WTC11 (cell line): ENCODE measurements around the gene CHAMP1. TPM values are rescaled to one million over a fixed set of nuclear protein-coding genes. Genes with fewer than 3 reads are reported as not detected.

Source experiments
- ARID4B ChIP-seq: sonication (generic); formaldehyde crosslinking; IDR thresholded peaks from 2 replicates; pipeline ENCODE4 v1.8.0; 2023; ENCODE audit warnings: missing genetic modification reagents, mild to moderate bottlenecking, borderline replicate concordance
- ATF1 ChIP-seq: sonication (generic); formaldehyde crosslinking; IDR thresholded peaks from 2 replicates; pipeline ENCODE4 v1.8.1; 2023; ENCODE audit warnings: mild to moderate bottlenecking, moderate library complexity, missing genetic modification reagents
- ATF3 ChIP-seq: sonication (generic); formaldehyde crosslinking; conservative IDR thresholded peaks from 2 replicates; pipeline ENCODE4 v1.8.1; 2022; ENCODE audit warnings: mild to moderate bottlenecking, missing genetic modification reagents
- ATF6 ChIP-seq: sonication (generic); formaldehyde crosslinking; IDR thresholded peaks from 2 replicates; pipeline ENCODE4 v1.8.1; 2023; ENCODE audit warnings: mild to moderate bottlenecking, missing genetic modification reagents
- CBFB ChIP-seq: sonication (generic); formaldehyde crosslinking; IDR thresholded peaks from 2 replicates; pipeline ENCODE4 v1.8.1; 2022; ENCODE audit warnings: mild to moderate bottlenecking, low read depth, missing genetic modification reagents
- ELF4 ChIP-seq: sonication (generic); formaldehyde crosslinking; IDR thresholded peaks from 2 replicates; pipeline ENCODE4 v1.8.1; 2022; ENCODE audit warnings: low read depth, mild to moderate bottlenecking, moderate library complexity, missing genetic modification reagents
- EMX1 ChIP-seq: fragments of 250-450 bp; sonication (Bioruptor Pico); IDR thresholded peaks from 2 replicates; pipeline ENCODE4 v1.8.0; 2021; ENCODE audit warnings: mild to moderate bottlenecking
- FOXP4 ChIP-seq: sonication (generic); formaldehyde crosslinking; IDR thresholded peaks from 2 replicates; pipeline ENCODE4 v1.8.0; 2022; ENCODE audit warnings: mild to moderate bottlenecking, missing genetic modification reagents
- JUN ChIP-seq: sonication (generic); formaldehyde crosslinking; IDR thresholded peaks from 2 replicates; pipeline ENCODE4 v1.8.0; 2023; ENCODE audit warnings: mild to moderate bottlenecking, missing genetic modification reagents
- KAT7 ChIP-seq: sonication (generic); formaldehyde crosslinking; IDR thresholded peaks from 2 replicates; pipeline ENCODE4 v1.8.1; 2023; ENCODE audit warnings: missing genetic modification reagents, mild to moderate bottlenecking, borderline replicate concordance
- NFATC4 ChIP-seq: fragments of 250-450 bp; sonication (Bioruptor Pico); IDR thresholded peaks from 2 replicates; pipeline ENCODE4 v1.9.0; 2021; ENCODE audit warnings: mild to moderate bottlenecking
- NR2C2 ChIP-seq: sonication (generic); formaldehyde crosslinking; IDR thresholded peaks from 2 replicates; pipeline ENCODE4 v1.8.0; 2022; ENCODE audit warnings: mild to moderate bottlenecking, missing genetic modification reagents
- OVOL2 ChIP-seq: fragments of 250-450 bp; sonication (Bioruptor Pico); IDR thresholded peaks from 2 replicates; pipeline ENCODE4 v1.9.0; 2021; ENCODE audit warnings: mild to moderate bottlenecking, borderline replicate concordance
- SOX15 ChIP-seq: fragments of 250-450 bp; sonication (Bioruptor Pico); IDR thresholded peaks from 2 replicates; pipeline ENCODE4 v1.9.0; 2021; ENCODE audit warnings: mild to moderate bottlenecking
- SP1 ChIP-seq: sonication (generic); formaldehyde crosslinking; conservative IDR thresholded peaks from 2 replicates; pipeline ENCODE4 v1.8.1; 2022; ENCODE audit warnings: missing genetic modification reagents
- USF1 ChIP-seq: sonication (generic); formaldehyde crosslinking; IDR thresholded peaks from 2 replicates; pipeline ENCODE4 v1.8.0; 2022; ENCODE audit warnings: mild to moderate bottlenecking, missing genetic modification reagents
- ZNF263 ChIP-seq: sonication (generic); formaldehyde crosslinking; IDR thresholded peaks from 2 replicates; pipeline ENCODE4 v1.8.1; 2022; ENCODE audit warnings: low read depth, mild to moderate bottlenecking, moderate library complexity, missing genetic modification reagents
- ZNF423 ChIP-seq: fragments of 250-450 bp; sonication (Bioruptor Pico); IDR thresholded peaks from 2 replicates; pipeline ENCODE4 v2.1.2; 2022; ENCODE audit warnings: mild to moderate bottlenecking, moderate library complexity
- total RNA-seq: library from RNA; stranded (reverse); gene quantifications from 3 replicates; pipeline ENCODE4 v1.2.3, GENCODE V29; 2021
- TF ChIP-seq, protein P1 (sequence below): sonication (generic); formaldehyde crosslinking; IDR thresholded peaks from 2 replicates; pipeline ENCODE4 v1.8.1; 2023; ENCODE audit warnings: mild to moderate bottlenecking, missing genetic modification reagents, moderate library complexity
- TF ChIP-seq, protein P2 (sequence below): sonication (generic); formaldehyde crosslinking; IDR thresholded peaks from 2 replicates; pipeline ENCODE4 v1.8.1; 2022; ENCODE audit warnings: mild to moderate bottlenecking, missing genetic modification reagents, moderate library complexity, borderline replicate concordance
- TF ChIP-seq, protein P3 (sequence below): fragments of 250-450 bp; sonication (Bioruptor Pico); IDR thresholded peaks from 2 replicates; pipeline ENCODE4 v1.9.0; 2021; ENCODE audit warnings: moderate library complexity, mild to moderate bottlenecking, inconsistent platforms, borderline replicate concordance
- TF ChIP-seq, protein P4 (sequence below): sonication (generic); formaldehyde crosslinking; IDR thresholded peaks from 2 replicates; pipeline ENCODE4 v1.8.1; 2022; ENCODE audit warnings: mild to moderate bottlenecking, moderate library complexity, missing genetic modification reagents
- TF ChIP-seq, protein P5 (sequence below): sonication (generic); formaldehyde crosslinking; IDR thresholded peaks from 2 replicates; pipeline ENCODE4 v1.8.0; 2022; ENCODE audit warnings: mild to moderate bottlenecking, missing genetic modification reagents

Gene CHAMP1
- total RNA-seq, 1 experiment from 2014 or later: 31.7 TPM

DNA sequence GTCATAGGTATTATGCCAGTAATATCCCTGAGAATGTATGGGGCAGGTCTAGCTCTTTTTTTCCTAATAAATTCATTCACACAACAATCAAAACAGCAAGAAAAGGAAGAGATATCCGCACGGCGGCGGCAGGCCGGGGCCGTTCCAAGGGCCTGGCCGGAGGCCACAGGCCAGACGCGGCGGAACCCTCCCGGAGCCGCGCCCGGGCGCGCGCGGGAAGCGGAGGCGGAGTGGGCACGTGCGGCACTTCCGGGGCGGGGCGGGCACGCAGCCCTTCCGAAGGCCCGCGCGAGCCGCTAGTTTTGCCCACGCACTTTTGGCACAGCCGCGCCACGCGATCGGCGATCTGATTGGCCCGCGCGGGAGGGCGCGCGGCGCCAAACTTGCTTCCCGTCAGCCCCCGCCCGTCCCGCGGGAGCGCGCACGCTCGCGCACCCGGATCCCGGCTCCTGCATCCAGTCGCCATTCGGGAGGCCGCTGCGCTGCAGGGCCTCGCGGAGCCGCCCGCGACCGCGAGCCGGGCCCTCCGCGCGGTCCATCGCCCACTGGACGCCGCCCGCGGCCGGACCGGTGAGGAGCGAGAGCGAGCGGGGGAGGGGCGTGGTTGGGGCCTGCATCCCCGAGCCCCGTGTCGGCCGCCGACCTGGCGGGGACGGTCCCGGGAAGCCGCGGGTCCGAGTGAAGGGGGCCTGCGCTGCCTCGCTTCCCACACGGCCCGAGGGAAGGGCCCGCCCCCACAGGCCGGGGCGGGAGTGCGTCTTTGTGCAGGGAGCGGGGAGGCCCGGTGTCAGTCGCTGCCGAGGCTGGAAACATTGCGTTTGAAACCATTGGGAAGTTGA, at the start of gene CHAMP1 (continued):
- TF ChIP-seq, protein P1, sequence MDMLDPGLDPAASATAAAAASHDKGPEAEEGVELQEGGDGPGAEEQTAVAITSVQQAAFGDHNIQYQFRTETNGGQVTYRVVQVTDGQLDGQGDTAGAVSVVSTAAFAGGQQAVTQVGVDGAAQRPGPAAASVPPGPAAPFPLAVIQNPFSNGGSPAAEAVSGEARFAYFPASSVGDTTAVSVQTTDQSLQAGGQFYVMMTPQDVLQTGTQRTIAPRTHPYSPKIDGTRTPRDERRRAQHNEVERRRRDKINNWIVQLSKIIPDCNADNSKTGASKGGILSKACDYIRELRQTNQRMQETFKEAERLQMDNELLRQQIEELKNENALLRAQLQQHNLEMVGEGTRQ (CRISPR knock-in tag): peak; percentile 82
- TF ChIP-seq ZNF423 (CRISPR knock-in tag): no peak
- TF ChIP-seq NR2C2: no peak
- TF ChIP-seq OVOL2 (CRISPR knock-in tag): no peak
- 0 out of 2 replicates have a peak, but pooled peaks have one; percentile 75 for TF ChIP-seq FOXP4 (CRISPR knock-in tag)
- TF ChIP-seq ATF1 (CRISPR knock-in tag): peak; percentile 80; the same call in 1 of the 2 replicates
- 0 out of 2 replicates have a peak, but pooled peaks have one; percentile 64 for TF ChIP-seq KAT7 (CRISPR knock-in tag)
- peak; percentile 82 for TF ChIP-seq SP1 (CRISPR knock-in tag)
- TF ChIP-seq USF1 (CRISPR knock-in tag): peak; percentile 52; the same call in 1 of the 2 replicates
- TF ChIP-seq NFATC4 (CRISPR knock-in tag): no peak
- TF ChIP-seq, protein P2, sequence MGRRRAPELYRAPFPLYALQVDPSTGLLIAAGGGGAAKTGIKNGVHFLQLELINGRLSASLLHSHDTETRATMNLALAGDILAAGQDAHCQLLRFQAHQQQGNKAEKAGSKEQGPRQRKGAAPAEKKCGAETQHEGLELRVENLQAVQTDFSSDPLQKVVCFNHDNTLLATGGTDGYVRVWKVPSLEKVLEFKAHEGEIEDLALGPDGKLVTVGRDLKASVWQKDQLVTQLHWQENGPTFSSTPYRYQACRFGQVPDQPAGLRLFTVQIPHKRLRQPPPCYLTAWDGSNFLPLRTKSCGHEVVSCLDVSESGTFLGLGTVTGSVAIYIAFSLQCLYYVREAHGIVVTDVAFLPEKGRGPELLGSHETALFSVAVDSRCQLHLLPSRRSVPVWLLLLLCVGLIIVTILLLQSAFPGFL: peak; percentile 90; the same call in 1 of the 2 replicates
- no peak for TF ChIP-seq ARID4B (CRISPR knock-in tag)
- TF ChIP-seq ZNF263 (CRISPR knock-in tag): peak; percentile 66; the same call in 1 of the 2 replicates
- peak; percentile 92 for TF ChIP-seq CBFB (CRISPR knock-in tag)
- no peak for TF ChIP-seq ATF3
- 0 out of 2 replicates have a peak, but pooled peaks have one; percentile 44 for TF ChIP-seq EMX1
- TF ChIP-seq, protein P3, sequence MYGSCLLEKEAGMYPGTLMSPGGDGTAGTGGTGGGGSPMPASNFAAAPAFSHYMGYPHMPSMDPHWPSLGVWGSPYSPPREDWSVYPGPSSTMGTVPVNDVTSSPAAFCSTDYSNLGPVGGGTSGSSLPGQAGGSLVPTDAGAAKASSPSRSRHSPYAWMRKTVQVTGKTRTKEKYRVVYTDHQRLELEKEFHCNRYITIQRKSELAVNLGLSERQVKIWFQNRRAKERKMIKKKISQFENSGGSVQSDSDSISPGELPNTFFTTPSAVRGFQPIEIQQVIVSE (CRISPR knock-in tag): no peak
- TF ChIP-seq SOX15 (CRISPR knock-in tag): no peak
- TF ChIP-seq, protein P4, sequence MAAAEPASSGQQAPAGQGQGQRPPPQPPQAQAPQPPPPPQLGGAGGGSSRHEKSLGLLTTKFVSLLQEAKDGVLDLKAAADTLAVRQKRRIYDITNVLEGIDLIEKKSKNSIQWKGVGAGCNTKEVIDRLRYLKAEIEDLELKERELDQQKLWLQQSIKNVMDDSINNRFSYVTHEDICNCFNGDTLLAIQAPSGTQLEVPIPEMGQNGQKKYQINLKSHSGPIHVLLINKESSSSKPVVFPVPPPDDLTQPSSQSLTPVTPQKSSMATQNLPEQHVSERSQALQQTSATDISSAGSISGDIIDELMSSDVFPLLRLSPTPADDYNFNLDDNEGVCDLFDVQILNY (CRISPR knock-in tag): peak; percentile 98
- TF ChIP-seq, protein P5, sequence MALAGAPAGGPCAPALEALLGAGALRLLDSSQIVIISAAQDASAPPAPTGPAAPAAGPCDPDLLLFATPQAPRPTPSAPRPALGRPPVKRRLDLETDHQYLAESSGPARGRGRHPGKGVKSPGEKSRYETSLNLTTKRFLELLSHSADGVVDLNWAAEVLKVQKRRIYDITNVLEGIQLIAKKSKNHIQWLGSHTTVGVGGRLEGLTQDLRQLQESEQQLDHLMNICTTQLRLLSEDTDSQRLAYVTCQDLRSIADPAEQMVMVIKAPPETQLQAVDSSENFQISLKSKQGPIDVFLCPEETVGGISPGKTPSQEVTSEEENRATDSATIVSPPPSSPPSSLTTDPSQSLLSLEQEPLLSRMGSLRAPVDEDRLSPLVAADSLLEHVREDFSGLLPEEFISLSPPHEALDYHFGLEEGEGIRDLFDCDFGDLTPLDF (CRISPR knock-in tag): no peak
- TF ChIP-seq JUN (CRISPR knock-in tag): no peak; the same call in 1 of the 2 replicates
- TF ChIP-seq ATF6 (CRISPR knock-in tag): no peak
- no peak for TF ChIP-seq ELF4 (CRISPR knock-in tag)
